Ishikawa (cell line): Measurements from ENCODE around the gene SLN.

Experiments used
- CEBPB ChIP-seq: IDR thresholded peaks from 2 replicates; pipeline ENCODE4 v1.6.1; 2012
- CREB1 ChIP-seq: IDR thresholded peaks from 2 replicates; pipeline ENCODE4 v1.6.1; 2012; ENCODE audit warnings: low read depth
- EGR1 ChIP-seq: IDR thresholded peaks from 2 replicates; pipeline ENCODE4 v1.6.1; 2012
- EP300 ChIP-seq: IDR thresholded peaks from 2 replicates; pipeline ENCODE4 v1.6.1; 2012; ENCODE audit warnings: borderline replicate concordance
- FOXM1 ChIP-seq: IDR thresholded peaks from 2 replicates; pipeline ENCODE4 v1.6.1; 2012; ENCODE audit warnings: low read depth, borderline replicate concordance
- NFIC ChIP-seq: IDR thresholded peaks from 2 replicates; pipeline ENCODE4 v1.6.1; 2012
- RAD21 ChIP-seq: IDR thresholded peaks from 2 replicates; pipeline ENCODE4 v1.6.1; 2012; ENCODE audit warnings: low read depth
- TAF1 ChIP-seq: IDR thresholded peaks from 2 replicates; pipeline ENCODE4 v1.6.1; 2012; ENCODE audit warnings: low read depth, mild to moderate bottlenecking
- TCF12 ChIP-seq: IDR thresholded peaks from 2 replicates; pipeline ENCODE4 v1.6.1; 2012; ENCODE audit warnings: low read depth
- TEAD4 ChIP-seq: IDR thresholded peaks from 2 replicates; pipeline ENCODE4 v1.6.1; 2012
- YY1 ChIP-seq: IDR thresholded peaks from 2 replicates; pipeline ENCODE4 v1.6.1; 2012; ENCODE audit warnings: low read depth
- ZBTB7A ChIP-seq: IDR thresholded peaks from 2 replicates; pipeline ENCODE4 v1.6.1; 2012; ENCODE audit warnings: low read depth
- TF ChIP-seq, protein P1 (sequence below): IDR thresholded peaks from 2 replicates; pipeline ENCODE4 v1.6.1; 2012
- TF ChIP-seq, protein P2 (sequence below): IDR thresholded peaks from 2 replicates; pipeline ENCODE4 v1.6.1; 2012; ENCODE audit warnings: low read depth, mild to moderate bottlenecking
- TF ChIP-seq, protein P3 (sequence below): IDR thresholded peaks from 2 replicates; pipeline ENCODE4 v1.6.1; 2012

Gene SLN

DNA sequence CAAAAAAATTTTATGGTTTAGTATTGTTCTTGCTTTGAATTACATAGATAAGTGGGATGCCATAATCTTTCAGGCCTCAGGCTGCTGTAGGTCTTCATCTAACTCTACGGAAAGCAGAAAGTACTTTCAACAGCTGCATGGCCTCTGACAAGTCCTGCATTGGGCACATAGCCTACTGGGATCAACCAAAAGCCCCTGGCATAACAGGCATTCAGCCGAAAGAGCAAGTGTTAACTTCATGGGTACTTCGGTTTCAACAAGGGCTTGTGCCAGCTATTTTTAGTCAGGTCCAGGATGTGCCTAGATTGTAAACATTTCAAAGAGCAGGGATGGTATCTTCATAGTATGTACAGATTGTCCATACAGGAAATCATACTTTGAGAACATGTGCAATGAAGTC lies 3.1 kb downstream of the SLN start:
- TF ChIP-seq, protein P1, sequence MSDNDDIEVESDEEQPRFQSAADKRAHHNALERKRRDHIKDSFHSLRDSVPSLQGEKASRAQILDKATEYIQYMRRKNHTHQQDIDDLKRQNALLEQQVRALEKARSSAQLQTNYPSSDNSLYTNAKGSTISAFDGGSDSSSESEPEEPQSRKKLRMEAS, result no peak
- no peak for TF ChIP-seq YY1
- TF ChIP-seq TAF1, result no peak
- no peak for TF ChIP-seq ZBTB7A
- TF ChIP-seq, protein P2, sequence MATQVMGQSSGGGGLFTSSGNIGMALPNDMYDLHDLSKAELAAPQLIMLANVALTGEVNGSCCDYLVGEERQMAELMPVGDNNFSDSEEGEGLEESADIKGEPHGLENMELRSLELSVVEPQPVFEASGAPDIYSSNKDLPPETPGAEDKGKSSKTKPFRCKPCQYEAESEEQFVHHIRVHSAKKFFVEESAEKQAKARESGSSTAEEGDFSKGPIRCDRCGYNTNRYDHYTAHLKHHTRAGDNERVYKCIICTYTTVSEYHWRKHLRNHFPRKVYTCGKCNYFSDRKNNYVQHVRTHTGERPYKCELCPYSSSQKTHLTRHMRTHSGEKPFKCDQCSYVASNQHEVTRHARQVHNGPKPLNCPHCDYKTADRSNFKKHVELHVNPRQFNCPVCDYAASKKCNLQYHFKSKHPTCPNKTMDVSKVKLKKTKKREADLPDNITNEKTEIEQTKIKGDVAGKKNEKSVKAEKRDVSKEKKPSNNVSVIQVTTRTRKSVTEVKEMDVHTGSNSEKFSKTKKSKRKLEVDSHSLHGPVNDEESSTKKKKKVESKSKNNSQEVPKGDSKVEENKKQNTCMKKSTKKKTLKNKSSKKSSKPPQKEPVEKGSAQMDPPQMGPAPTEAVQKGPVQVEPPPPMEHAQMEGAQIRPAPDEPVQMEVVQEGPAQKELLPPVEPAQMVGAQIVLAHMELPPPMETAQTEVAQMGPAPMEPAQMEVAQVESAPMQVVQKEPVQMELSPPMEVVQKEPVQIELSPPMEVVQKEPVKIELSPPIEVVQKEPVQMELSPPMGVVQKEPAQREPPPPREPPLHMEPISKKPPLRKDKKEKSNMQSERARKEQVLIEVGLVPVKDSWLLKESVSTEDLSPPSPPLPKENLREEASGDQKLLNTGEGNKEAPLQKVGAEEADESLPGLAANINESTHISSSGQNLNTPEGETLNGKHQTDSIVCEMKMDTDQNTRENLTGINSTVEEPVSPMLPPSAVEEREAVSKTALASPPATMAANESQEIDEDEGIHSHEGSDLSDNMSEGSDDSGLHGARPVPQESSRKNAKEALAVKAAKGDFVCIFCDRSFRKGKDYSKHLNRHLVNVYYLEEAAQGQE, result no peak
- TF ChIP-seq, protein P3, sequence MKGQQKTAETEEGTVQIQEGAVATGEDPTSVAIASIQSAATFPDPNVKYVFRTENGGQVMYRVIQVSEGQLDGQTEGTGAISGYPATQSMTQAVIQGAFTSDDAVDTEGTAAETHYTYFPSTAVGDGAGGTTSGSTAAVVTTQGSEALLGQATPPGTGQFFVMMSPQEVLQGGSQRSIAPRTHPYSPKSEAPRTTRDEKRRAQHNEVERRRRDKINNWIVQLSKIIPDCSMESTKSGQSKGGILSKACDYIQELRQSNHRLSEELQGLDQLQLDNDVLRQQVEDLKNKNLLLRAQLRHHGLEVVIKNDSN, result no peak
- no peak for TF ChIP-seq NFIC
- TF ChIP-seq TCF12, result no peak
- no peak for TF ChIP-seq RAD21
- no peak for TF ChIP-seq FOXM1
- TF ChIP-seq EGR1, result no peak
- TF ChIP-seq TEAD4, result no peak
- TF ChIP-seq EP300, result no peak
- no peak for TF ChIP-seq CREB1
- TF ChIP-seq CEBPB, result no peak

DNA sequence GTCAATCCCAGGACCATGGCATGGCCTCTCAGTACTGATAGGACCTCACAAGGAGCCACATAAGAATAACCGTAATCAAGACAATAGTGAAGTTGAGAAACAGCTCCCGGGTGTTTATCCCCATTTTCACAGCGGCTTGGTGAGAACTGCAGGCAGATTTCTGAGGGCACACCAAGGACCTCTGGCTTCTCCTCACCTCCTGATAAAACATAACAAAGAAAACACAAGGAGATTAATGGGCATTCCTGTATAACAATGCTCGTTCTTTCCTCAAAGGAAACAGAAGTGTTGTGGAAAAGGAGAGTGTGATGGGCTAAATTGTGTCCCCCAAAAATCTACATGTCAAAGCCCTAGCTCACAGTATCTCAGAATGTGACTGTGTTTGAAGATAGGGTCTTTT lies 4.0 kb downstream of the SLN start:
- TF ChIP-seq, protein P2, result no peak
- no peak for TF ChIP-seq ZBTB7A
- no peak for TF ChIP-seq NFIC

DNA sequence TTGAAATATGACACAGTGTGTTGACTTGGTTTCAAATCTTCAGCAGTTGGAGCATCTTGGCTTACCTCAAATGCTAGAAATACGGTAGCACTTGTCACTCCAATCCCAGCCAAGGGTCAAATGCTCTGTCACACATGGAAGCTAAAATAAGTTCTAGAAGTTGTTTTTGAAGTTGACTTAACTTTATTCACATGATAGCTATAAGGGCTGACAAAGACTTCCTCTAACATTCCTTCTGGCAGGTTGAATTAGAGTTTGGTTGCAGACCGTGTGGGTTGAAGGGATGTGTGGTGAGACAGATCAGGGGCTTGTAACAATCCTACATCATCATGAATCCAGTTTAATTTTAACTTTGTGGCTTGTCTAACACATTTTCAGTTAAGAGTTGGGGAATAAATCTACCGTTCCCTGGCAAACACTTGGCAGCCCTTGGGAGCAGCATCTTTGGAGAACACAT lies 4.6 kb downstream of the SLN start:
- TF ChIP-seq CEBPB, result no peak
- no peak for TF ChIP-seq FOXM1
- TF ChIP-seq TCF12, result no peak
- no peak for TF ChIP-seq EGR1
- TF ChIP-seq TAF1, result no peak
- TF ChIP-seq, protein P2, result no peak
- TF ChIP-seq, protein P3, result no peak

DNA sequence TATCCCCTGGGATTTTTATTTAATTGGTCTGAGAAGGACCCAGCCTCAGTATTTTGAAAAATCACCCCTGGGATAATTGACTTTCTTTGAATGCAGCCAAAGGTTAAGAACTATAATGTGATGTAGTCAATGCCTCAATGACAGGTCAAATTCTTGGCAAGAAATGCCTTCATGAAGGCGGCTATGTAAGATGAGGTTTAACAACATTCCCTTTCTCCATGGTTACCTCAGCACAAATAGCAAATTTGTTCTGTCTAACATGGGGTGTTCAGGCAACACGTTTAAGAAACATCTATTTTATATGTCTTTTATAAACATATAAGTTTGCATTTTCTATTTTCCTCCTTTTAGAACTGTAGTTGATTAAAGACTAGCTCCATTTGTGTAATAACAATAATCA lies 5.3 kb downstream of the SLN start:
- TF ChIP-seq, protein P1, result no peak
- TF ChIP-seq YY1, result no peak

DNA sequence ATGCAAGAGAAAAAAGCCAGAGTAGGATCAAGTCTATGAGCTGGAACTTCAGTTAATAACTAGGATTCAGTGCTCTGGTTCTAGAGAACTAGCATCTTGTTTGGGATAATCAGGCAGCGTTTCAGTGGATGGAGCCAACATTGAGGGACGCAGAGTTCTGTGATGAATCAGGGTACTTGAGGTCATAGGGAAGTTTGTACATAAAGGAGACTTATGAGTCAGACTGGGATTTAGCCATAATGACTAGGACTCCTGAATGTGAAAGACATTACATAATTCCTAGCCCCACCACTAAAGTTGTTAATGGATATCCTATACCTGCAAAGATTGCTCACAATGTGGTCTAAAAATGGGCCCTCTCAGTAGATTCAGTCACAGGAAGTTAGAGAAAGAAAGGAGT lies 6.8 kb downstream of the SLN start:
- no peak for TF ChIP-seq TEAD4

DNA sequence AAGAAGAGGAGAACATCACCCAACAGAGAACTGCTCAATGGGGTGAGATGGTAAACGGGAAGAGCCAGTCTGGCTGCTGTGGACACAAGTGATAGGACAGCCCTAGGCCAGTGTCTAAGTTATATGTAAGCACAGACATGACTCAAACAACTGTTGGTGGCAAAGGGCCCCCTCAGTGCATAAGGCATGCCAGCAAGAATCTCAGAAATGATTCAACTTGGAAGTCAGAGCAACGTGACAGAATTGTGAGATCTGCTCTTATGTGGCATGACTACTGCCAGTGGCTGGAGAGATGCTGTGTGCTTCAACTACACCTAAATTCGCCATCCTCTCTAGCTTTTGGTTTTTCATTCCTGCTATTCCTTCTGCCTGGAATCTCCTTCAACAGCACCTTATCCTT lies 7.4 kb downstream of the SLN start:
- TF ChIP-seq NFIC (no peak), EGR1 (no peak), CEBPB (no peak), ZBTB7A (no peak), RAD21 (no peak), CREB1 (no peak)
- TF ChIP-seq, protein P3, result no peak
